Transverse colon (tissue), 4 donors: Measurements from ENCODE around the gene OOSP3. TPM values are rescaled to one million over a fixed set of nuclear protein-coding genes. Genes with fewer than 3 reads are reported as not detected.

Source experiments
- DNase-seq: peaks from one replicate; pipeline ENCODE4 v3.0.0-alpha.2; 2019
- H3K27ac ChIP-seq, 4 donors: fragments of 200-600 bp; sonication (generic); 2 replicates each; pipeline ENCODE4 v1.5.1; 2016 to 2018; ENCODE audit warnings: inconsistent platforms in 4 of 4
- H3K27me3 ChIP-seq: fragments of 200-600 bp; sonication (generic); 2 replicates; pipeline ENCODE4 v1.5.1; 2017; ENCODE audit warnings: inconsistent platforms
- H3K36me3 ChIP-seq, 4 donors: fragments of 200-600 bp; sonication (generic); 2 replicates each; pipeline ENCODE4 v1.5.1; 2017 to 2019; ENCODE audit warnings: inconsistent platforms in 4 of 4
- H3K4me1 ChIP-seq, 4 donors: fragments of 200-600 bp; sonication (generic); 2 replicates each; pipeline ENCODE4 v1.5.1; 2017 to 2020; ENCODE audit warnings: inconsistent platforms in 4 of 4
- H3K4me3 ChIP-seq, 4 donors: fragments of 200-600 bp; sonication (generic); 1 replicate in 1 of 4; 2 replicates in 3 of 4; pipeline versions ENCODE4 v1.5.1 to v1.6.1; 2017 to 2019; ENCODE audit warnings: inconsistent platforms in 4 of 4
- H3K9me3 ChIP-seq, 2 donors: fragments of 200-600 bp; sonication (generic); 2 replicates each; pipeline ENCODE4 v1.5.1; 2017 to 2019; ENCODE audit warnings: inconsistent platforms in 2 of 2
- EP300 ChIP-seq: sonication (generic); formaldehyde crosslinking; IDR thresholded peaks from one replicate; pipeline ENCODE4 v1.6.1; 2017; ENCODE audit warnings: antibody characterized with exemption, low read depth
- POLR2A ChIP-seq: fragments of 450-650 bp; IDR thresholded peaks from one replicate; pipeline ENCODE4 v1.6.1; 2016; ENCODE audit warnings: antibody characterized with exemption, mild to moderate bottlenecking, moderate library complexity
- POLR2AphosphoS5 ChIP-seq, 3 donors: sonication (generic); formaldehyde crosslinking; IDR thresholded peaks; one replicate each; pipeline ENCODE4 v1.6.1; 2016; ENCODE audit warnings: antibody characterized with exemption in 3 of 3
- WGBS, 2 donors: methylation state at CpG; one replicate each; pipeline ENCODE4 v1.1.5; 2018; ENCODE audit warnings: low coverage in 1 of 2; 5-methylcytosine and 5-hydroxymethylcytosine counted together
- in situ Hi-C, 4 donors: fragments of 200-750 bp; cut with MboI; loops; one replicate each; pipeline versions ENCODE4 v1.15.0 to v1.15.1; 2017; ENCODE audit warnings: low sequenced_read_pairs in 3 of 4, low pct_ligation_motif_present in 1 of 4, low pct_unique_long_range_greater_than_20kb in 1 of 4
- intact Hi-C: fragments of 100-400 bp; cut with DNase I; formaldehyde crosslinking; loops from one replicate; pipeline ENCODE4 v1.15.1; 2023; ENCODE audit warnings: low total_unique reads
- total RNA-seq, 4 donors: library from RNA; depleted of rRNA; stranded (reverse); fragments of >200 nt; gene quantifications; one replicate each; pipeline ENCODE4 v1.1.0, GENCODE V29; 2016
- TF ChIP-seq, protein P1 (sequence below), 5 experiments: fragments of 200-600 bp in 3 of 5; fragments of 450-650 bp in 2 of 5; sonication (generic) in 3 of 5; IDR thresholded peaks; 1 replicate in 2 of 5; 2 replicates in 3 of 5; pipeline ENCODE4 v1.5.1; 2016 to 2017; ENCODE audit warnings: antibody characterized with exemption in 5 of 5, inconsistent platforms in 3 of 5, mild to moderate bottlenecking in 2 of 5, moderate library complexity in 1 of 5

OOSP3 gene, protein sequence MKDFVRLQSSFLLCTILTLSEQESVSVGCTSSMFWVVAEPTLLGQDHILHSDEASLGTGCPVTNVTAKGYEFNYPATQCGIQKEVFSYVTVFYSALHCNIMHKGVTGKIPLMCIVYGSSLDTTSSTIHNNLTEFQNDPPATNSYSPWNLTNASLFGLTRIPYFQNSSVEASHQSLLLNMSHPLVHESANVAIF
- total RNA-seq = not detected

DNA sequence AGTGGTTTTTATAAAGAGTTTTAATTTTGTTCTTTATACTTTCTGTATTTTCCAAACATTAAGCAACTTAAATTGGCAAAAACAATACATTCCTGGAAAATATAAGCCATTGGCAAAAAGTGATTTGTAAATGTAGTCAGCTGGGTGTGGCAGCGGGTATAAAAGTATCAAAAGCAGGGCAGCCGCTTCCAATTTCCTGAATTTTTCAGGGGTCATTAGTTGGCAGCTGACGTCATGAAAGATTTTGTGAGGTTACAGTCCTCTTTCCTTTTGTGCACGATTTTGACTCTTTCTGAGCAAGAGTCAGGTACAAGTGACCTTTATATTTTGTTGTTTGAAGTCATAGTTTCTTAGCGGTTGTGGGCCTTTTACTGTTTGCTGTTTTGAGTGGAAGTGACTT lies at the start of gene OOSP3:
TSS of gene OOSP3 (plus strand) at position 208 of the 400 bp plus-strand sequence. CDS start at position 235, 27 bp downstream.
- in situ Hi-C loops = no loop called here
- TF ChIP-seq, protein P1, sequence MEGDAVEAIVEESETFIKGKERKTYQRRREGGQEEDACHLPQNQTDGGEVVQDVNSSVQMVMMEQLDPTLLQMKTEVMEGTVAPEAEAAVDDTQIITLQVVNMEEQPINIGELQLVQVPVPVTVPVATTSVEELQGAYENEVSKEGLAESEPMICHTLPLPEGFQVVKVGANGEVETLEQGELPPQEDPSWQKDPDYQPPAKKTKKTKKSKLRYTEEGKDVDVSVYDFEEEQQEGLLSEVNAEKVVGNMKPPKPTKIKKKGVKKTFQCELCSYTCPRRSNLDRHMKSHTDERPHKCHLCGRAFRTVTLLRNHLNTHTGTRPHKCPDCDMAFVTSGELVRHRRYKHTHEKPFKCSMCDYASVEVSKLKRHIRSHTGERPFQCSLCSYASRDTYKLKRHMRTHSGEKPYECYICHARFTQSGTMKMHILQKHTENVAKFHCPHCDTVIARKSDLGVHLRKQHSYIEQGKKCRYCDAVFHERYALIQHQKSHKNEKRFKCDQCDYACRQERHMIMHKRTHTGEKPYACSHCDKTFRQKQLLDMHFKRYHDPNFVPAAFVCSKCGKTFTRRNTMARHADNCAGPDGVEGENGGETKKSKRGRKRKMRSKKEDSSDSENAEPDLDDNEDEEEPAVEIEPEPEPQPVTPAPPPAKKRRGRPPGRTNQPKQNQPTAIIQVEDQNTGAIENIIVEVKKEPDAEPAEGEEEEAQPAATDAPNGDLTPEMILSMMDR (IDR thresholded peaks at IDR 0.05) = no peak
- TF ChIP-seq EP300 (no peak), POLR2AphosphoS5 (IDR thresholded peaks at IDR 0.05) (no peak), POLR2A (no peak)
- Histone ChIP-seq H3K36me3 (no peaks in the 10 kb centered on the region), H3K4me3 (no peak within 1 kb of the TSS), H3K4me1 (peaks cover 0 to 7% (median 0%) of the 10 kb centered on the region in 4 donors), H3K27me3 (no peaks in the 10 kb centered on the region), H3K27ac (no peak within 1 kb of the TSS), H3K9me3 (no peaks in the 10 kb centered on the region)
- DNase-seq = no peak
- intact Hi-C loops = no loop called here
- 46 to 55% methylated on average over 5 of the region's 5 CpGs for WGBS, 2 donors

DNA sequence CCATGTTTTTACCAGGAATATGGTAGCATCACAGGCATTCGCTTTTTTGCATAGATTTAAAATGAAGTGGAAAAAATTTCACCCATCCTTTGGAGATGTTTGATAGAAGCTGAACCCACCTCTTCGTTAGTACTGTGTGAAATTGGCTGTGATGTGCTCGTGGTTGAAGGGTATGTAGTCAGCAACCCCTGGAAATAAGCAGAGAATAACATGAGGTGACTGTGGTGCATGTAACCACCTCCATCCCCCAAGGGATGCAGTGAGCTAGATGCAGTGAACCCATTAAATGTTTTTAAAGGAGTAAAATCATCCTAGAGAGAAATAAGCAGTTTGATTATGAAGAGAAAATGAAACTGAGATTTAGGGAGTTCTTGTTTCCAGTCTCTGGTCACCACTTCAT lies 49.2 kb upstream of the OOSP3 start:
- Histone ChIP-seq H3K4me1 (no peaks in the 10 kb centered on the region), H3K36me3 (no peaks in the 10 kb centered on the region), H3K27ac (no peak overlapping the region), H3K9me3 (no peaks in the 10 kb centered on the region), H3K4me3 (no peak overlapping the region), H3K27me3 (no peaks in the 10 kb centered on the region)
- 81% methylated on average over 3 of the region's 3 CpGs; no CpG with 5 or more reads in 1 of the 2 donors for WGBS, 2 donors
- intact Hi-C loops (no loop called here), in situ Hi-C loops (loop anchor here in 2 of 4 donors (10.0 to 25.0 kb wide), 2 partner anchors 305 to 308 kb away; no protein-coding TSS in a partner anchor)
- no peak for DNase-seq
- no peak for TF ChIP-seq POLR2AphosphoS5 (IDR thresholded peaks at IDR 0.05)
- no peak for TF ChIP-seq POLR2A
- no peak for TF ChIP-seq EP300
- TF ChIP-seq, protein P1 (IDR thresholded peaks at IDR 0.05) = no peak

DNA sequence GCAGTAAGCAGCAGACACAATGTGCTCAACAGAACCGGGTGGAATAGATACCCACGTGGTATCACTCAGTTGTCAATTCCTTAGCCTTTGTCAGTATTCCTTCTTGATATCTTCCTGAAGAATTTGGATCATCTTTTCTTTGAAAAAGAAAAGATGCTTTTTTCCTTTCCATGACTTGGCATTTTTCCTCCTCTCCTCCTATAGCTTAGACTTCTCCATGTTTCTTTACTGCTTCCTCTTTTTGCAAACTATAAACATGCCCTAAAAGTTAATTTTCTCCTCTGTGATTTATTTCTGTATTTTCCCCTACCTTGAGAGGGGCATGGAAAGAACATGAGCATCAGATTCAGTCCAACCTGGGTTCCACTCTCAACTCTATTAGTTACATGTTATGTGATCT lies 45.0 kb upstream of the OOSP3 start:
- no peaks in the 10 kb centered on the region for H3K27me3 ChIP-seq
- no peak overlapping the region for H3K4me3 ChIP-seq
- no peak overlapping the region for H3K27ac ChIP-seq
- H3K9me3 ChIP-seq = no peaks in the 10 kb centered on the region
- no peaks in the 10 kb centered on the region for H3K36me3 ChIP-seq
- no peak for DNase-seq
- 80 to 87% methylated on average over 2 of the region's 2 CpGs for WGBS, 2 donors
- in situ Hi-C loops (loop anchor here in 1 of 4 donors (25.0 kb wide), 1 partner anchor 304 kb away; no protein-coding TSS in a partner anchor), intact Hi-C loops (no loop called here)
- TF ChIP-seq POLR2AphosphoS5 (IDR thresholded peaks at IDR 0.05) (no peak), EP300 (no peak)
- no peaks in the 10 kb centered on the region for H3K4me1 ChIP-seq

DNA sequence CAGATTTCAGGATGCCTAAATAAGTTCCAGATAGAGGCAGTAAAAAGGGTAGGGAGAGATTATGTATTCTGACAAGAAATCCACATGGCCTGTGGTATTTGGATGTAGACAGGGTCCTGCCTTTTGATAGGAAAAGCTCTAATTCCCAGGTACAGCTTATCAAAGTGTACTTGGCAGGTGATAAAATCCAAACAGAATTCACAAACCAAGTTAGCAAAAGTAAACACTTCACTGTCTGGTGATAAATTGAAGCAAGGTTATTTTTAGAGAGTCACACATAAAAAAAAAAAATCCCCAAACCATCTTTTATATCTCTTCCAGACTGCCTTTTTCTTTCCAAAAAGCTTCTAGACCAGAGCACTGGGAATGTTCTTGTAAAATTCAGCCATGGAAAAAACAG lies 39.0 kb upstream of the OOSP3 start:
- no peak for TF ChIP-seq EP300
- TF ChIP-seq, protein P1 (IDR thresholded peaks at IDR 0.05) = no peak
- in situ Hi-C loops (loop anchor here in 1 of 4 donors (25.0 kb wide), 1 partner anchor 298 kb away; no protein-coding TSS in a partner anchor), intact Hi-C loops (no loop called here)
- H3K27ac ChIP-seq = no peak overlapping the region
- peaks cover 0 to 6% (median 0%) of the 10 kb centered on the region in 4 donors for H3K4me1 ChIP-seq
- no peak overlapping the region for H3K4me3 ChIP-seq
- H3K36me3 ChIP-seq = no peaks in the 10 kb centered on the region
- no peaks in the 10 kb centered on the region for H3K27me3 ChIP-seq
- no peak for DNase-seq
- no peaks in the 10 kb centered on the region for H3K9me3 ChIP-seq
